Measurements from ENCODE around the gene TSFM.

TSFM gene

GRCh38 chr12:57846285-57846576 is 63.6 kb downstream of the TSFM start:
- DNase-seq (ENCODE audit: insufficient read length, low spot score) (no peak), FAIRE-seq (no peak)
- TF ChIP-seq CTCF (IDR thresholded peaks at IDR 0.05; ENCODE audit: insufficient read depth, missing control alignments): no peak

- DNase-seq (ENCODE audit: insufficient read length, low spot score): peak; percentile 99
- no peak for TF ChIP-seq CTCF (IDR thresholded peaks at IDR 0.05; ENCODE audit: insufficient read depth, missing control alignments)
- no peak for FAIRE-seq
Measured at GRCh38 chr12:57846577-57847319, 64.2 kb downstream of the TSFM start, which contains the start of gene CTDSP2. Gene CTDSP2 (minus strand): TSS chr12:57846729. CDS start chr12:57846435, 294 bp downstream.
